Stimulated activated CD8-positive, alpha-beta memory T cell treated with anti-CD3 and anti-CD28 coated beads, Interleukin-12 subunit alpha, Interleukin-12 subunit beta, amount 100 ng/mL, for 1 hour (primary cell): ENCODE measurements around the gene FEZF1.
"Not testable (repeated sequence)": the region's sequence is repeated elsewhere in the genome, so short reads cannot be mapped to it uniquely, and the experiment has no call there.

Experiments used
- DNase-seq: peaks from one replicate; pipeline ENCODE4 v3.0.0-alpha.2; 2020; ENCODE audit warnings: low read depth

FEZF1 gene

DNA sequence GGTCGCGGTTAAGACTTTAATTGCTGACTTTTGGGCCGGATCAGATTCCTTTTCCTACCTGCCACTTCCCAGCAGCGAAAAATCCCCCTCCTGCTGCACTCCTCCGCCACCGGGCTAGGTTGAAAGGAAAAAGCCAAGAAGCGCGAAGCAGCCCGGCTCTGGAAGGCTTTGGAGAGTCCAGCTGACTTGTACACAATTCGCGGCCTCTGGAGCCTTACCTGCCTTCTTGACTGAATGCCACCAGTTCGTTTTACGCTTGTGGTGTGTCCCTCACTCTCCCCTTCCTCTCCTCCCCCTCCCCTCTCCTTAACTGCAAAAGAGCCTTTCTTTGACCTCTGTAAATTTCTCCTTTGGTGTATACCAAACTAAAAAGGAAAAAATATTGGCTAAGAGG lies 2.7 kb upstream of the FEZF1 start:
- no peak for DNase-seq

DNA sequence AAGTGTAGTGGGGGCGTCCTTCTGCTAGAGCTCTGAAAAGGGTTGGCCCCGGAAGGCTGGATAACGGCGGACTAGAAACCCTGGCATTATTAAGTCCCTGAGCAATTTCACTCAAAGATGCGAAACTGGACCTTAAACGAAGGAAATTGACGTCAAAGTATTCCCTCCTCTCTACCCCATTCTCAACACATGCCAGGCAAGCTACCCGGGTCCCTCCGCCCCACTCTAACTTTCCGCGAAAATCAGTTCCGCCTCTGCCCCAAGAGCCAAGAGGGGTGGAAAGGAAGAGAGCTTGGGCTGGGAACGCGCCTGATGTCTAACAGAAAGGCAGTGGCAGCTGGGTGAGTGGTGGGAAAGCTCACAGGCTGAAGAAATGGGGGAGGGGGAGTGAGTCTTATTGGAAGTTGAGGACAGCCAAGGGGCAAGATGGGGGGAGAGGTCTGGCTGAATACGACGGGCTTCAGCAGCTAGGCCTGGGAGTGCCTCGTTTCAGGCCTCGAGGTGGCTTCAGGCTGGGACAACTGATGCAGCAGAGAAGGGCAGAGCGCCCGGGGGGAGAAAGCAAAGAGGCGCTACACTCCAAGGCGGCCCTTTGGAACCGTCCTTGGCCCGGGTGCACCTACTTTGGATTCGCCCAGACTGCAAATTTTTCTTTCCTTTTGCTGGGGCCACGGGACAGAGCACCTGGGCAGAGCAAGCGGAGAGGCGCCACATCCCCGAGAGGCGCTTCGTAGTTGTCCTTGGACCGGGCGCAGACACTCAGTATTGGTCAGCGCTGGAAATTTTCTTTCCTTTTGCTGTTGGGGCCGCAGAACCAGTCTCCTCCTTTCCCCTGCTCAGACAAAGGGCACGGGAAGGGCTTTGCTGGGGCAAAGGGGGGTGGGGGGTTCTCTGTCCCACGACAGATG lies 2.0 kb upstream of the FEZF1 start:
- no peak for DNase-seq

DNA sequence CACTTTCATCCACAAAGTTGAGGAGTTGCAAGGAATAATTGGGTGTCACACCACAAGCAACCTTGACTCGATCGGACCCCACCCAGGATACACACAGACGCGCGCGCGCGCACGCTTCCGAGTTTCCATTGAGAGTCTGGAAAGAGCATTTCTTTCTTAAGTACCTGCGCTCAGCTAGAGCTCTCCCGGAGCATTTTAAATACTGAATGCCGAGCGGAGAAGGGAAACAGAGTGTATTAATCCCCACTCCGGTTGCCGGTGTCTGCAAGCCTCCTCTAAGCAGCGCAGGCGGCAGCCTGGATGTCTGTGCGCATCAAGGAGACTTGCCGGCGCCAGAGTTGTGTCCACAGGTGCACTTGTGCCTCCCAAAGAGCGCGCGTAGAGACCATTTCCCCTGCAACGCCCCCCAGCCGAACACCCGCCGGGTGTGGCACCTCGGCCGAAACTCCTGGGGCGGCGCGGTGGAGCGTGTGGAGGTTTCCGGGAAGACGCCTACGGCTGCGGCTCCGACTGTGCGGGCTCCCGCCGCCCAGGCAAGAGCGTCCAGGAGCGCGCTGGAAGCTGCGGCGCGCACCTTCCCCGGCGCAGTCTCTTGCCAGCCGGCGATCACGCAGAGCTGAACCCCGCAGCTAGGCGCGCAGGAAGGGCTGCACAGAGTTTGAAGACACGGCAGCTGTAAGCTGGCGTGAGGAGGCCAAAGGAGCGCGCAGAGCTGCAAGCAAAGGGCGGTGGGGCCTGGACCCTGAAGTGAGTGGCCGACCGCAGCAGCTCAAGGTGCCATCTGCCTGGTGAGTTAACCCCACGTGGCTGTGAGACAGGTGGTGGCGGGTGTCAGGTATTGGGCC lies 1.1 kb upstream of the FEZF1 start:
- DNase-seq: no peak

DNA sequence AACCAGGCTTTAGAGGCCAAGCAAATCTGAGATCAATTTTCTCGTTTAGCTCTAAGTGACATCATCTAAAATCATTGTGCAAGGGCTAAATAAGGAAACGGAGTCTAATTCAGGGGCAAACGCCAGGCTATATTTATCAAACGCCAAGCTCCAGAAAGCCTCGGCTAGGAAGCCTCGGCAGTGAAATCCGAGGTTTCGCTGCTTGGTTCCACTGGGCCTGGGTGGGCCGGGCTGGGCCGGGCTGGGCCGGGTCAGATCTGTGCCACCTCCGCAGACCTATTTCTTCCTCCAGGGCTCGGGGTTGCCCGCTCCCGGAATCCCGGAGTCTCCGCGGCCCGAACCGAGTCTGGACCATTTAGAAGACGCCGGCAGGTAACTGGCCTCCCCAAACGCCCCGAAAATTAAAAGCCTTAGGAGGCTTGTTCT lies 459 bp upstream of the FEZF1 start:
- DNase-seq: no peak

DNA sequence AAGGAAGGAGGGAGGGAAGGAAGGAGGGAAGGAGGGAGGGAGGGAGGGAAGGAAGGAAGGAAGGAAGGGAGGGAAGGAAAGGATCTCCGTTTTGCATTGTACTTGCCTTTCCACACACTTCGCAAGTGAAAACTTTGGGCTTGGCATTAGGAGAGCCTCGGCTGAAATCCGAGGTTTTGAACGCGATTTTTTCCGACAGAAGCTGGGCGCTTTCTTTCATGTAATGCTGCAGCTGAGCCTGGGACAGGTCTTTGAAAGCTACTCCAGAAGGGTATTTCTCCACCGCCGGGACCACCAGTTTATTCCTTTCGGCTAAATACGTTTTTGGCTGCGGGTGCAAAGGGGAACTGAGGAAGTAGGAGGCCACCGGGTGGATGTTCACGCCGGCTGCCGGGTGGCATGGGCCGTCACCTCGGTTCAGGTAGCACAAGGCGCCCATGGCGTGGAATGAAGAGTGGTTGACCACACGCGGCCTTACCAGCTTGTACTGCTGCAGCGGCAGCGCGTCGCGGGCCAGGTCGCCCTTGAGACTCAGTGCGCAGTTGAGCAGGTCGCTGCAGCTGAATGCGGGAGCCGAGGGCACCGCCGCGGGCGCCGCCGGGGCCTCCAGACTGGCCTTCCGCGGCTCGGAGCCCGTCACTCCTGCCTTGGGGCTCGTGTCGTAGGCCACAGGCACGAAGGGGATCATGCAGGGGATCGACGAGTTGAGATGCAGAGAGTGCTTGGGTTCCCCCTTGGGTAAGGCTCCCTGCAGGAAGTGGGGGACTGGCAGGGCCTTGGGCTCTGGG lies 825 bp downstream of the FEZF1 start:
- no peak for DNase-seq

DNA sequence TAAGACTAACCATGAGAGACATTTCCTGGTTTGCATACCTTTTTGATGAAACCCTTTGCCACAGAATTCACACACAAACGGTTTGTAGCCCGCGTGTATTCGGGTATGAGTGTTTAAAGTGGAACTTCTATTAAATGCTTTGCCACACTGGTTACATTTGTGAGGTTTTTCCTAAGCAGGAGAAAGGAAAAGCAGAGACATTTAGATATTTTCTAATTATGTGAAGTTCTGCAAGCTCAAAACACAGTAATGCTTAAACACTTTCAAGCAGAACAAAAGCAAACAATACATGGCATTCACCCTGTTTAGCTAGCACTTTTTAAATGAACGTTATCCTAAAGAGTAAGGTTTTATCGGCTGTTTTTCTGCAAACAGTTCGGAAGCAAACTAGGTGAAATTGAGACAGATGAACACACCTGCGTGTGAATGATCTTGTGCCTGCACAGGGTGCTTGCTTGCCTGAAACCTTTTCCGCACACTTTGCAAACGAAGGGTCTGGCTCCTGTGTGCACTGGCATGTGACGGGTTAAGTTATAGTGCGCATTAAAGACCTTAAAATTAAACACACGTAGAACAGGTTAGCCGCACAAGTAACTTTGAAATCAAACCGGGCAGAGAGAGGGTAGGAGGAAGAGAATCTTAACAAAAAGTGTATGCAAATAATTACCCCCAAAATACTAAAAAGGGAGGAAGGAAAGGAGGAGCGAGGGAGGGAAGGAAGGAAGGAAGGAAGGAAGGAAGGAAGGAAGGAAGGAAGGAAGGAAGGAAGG lies 1.6 kb downstream of the FEZF1 start:
- no peak for DNase-seq

DNA sequence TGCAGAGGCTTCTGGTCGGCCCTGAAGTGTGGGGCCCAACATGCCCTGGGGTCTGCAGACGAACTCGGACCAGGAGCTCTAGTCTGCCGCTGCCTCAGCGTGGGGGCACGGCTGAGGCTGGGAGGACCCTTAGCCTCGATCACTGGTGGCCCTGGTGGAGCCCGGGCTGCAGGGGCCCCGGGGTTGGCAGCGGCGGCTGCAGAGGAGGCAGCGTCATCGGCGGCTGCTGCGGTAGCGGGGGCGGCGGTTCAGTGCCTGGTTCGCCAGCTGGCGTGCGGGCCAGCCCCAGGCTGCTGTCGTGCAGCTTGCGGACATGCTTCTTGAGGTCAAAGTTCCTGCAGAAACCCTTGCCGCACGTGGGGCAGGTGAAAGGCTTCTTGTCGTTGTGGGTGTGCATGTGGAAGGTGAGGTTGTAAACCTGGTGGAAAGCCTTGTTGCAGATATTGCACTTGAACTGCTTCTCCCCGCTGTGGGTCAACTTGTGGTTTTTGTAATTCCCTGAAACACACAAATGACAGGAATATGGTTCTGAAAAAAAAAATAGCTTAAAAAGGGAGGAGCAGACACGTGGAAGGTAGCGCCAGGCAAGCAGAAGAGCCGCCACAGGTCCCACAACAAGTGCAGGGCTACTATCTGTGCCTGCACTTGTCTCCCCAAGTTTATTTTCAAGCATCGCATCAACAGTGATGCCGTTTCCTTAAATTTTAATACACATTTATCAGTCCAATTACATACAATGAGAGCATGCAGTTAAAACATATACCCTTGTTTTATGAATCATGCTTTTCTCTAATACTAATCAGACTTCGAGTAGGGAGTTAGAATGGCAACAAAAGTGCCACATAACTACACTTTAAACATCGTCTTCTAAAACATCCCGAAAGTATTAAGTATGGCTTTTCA lies 2.4 kb downstream of the FEZF1 start:
- DNase-seq: no peak

DNA sequence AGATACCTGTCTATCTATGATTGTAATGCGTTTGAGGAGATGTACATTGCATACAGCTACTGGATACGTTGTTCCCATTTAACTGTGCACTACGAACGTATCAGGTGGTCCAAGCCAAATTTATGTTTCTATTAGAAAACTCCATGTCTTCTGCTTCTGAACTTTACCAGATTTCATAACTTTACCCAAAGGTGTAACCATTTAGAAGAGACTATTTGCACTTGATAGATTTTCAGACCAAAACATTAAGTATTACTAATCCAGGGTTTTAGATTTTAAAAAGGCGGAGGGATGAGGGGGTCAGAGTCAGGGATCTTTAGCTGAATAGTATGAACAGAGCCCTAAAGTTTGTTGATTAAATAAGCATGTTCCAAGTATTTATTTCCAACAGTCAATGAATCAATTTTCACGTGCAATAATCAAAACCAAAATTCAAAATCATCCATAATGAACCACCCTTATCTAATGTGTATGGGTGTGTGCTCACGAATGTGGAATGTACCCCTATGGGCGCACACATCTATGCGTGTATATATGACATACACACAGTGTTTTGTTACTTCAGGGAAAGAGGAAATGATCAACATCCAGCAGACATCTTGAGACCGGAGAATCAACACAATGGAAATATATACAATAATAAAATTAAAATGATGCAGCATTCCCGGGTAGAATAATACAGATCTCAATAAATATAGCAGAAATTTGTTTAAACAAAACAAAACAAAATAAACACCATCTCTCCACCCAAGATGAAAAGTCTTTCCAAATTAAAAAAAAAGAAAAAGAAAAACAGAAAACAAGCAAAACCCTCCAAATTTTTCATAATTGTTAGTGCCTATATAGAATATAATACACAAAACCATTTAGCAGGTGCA lies 3.4 kb downstream of the FEZF1 start:
- no peak for DNase-seq

DNA sequence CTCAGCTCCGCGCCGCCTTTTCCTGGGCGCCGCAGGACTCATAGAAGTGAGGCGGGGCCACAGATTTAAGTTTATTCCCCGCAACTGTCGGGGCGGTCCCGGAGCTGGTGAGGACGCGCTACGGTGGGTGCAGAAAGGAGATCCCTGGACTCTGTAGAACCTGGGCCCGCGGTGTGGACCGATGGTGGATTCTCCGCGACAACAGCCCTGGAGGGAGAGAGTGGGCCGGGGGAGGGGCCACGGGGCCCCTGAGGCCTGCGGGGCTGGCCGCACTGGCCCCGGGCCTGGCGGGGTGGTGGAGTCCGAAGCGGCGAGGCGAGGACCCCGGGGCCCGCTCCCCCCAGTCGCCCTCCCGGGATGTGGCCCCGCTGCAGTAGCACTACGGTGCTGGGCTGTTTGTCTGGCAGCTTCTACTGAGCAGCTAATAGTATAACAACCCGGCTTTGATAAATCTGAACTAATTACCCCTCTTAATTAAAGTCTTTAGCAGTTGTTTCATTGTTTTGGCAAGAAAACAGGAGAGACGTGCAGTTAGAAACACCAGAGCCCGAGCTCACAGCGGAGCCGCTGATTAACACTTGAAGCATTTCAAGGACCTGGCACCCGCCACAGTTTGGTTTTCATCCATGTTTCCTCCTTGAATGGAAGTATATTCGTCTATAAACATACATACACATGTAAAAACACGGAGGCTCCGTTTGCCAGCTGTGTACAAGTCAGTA lies 4.2 kb downstream of the FEZF1 start:
- no peak for DNase-seq

DNA sequence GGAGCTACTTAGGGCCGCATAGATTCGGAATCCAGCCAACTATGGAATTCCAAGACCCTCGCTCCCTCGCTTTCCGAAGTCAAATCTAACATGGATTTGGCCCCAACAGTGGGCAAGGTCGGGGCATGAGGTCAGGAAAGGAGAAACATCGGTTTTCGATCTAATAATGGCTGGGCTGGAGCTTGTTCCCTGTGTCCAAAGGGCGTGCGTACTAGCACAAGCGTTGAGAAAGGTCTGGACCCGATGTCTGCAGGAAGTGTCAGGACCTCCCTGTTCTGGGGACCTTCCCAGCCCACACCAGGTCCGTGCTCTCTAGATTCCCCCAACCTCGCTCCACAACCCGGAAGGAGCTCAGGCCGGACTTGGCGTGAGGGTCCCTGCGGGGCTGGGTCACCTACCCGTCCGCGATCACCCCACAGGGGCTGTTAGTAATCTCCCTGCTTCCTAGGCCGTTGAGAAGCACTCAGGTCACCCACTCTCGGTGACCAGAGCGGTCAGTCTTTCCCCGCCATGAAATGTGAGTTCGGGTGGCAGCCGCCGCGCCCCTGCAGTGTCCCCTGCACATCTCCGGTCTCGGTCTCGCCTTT lies 4.8 kb downstream of the FEZF1 start:
- DNase-seq: no peak

DNA sequence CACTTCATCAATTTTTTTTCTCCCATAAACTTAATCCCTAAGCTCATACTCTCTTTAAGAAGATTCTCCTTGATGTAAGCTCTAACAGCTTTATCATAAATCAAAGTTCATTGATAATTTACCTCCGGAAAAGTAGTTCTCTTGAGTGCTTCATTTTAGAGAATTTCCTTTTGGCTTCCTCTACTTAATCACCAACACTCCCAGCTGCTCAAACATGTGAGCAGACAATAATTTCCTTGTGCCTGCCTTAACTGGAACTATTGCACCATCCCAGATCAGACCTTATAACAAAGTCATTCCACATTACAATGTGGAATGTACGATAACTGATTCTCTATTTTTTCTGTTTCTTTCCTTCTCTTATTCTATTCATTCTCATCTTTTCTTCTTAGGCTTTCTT lies 5.9 kb downstream of the FEZF1 start:
- no peak for DNase-seq

DNA sequence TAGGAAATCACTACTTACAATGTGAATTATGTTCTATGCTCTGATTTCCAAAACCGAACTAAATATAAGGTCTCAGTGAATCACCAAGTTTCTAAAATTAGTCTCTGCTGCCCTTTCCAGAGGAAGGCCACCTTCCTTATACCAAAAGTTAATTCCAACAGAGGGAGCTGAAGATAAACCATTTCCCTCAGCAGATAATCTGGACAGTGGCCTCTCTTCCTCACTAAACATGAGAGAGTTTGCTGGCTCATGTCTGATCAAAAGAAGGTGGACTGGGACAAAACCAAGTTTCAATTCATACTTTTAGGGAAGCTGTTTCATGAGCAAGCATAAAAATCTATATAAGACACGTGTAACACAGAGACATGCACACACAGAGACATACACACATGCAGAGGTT lies 6.4 kb downstream of the FEZF1 start:
- no peak for DNase-seq

DNA sequence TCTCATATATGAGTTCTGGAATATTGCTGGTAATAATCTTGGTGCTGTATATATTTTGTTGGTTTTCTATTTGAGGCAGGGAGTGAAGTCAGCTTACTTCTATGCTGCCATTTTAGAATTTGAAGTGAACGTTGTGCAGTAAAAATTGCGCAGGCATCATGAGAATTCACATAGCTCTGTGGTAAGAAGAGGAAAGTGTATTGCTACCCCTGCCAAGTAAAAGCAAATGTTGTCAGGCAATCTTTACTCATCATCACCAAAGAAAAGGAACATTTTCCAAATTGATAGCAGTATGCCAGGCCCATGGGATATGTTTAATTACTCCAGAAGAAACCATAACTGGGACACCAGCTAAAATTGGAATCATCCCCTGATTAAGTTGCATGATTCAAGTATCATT lies 13.4 kb downstream of the FEZF1 start:
- DNase-seq: no peak

DNA sequence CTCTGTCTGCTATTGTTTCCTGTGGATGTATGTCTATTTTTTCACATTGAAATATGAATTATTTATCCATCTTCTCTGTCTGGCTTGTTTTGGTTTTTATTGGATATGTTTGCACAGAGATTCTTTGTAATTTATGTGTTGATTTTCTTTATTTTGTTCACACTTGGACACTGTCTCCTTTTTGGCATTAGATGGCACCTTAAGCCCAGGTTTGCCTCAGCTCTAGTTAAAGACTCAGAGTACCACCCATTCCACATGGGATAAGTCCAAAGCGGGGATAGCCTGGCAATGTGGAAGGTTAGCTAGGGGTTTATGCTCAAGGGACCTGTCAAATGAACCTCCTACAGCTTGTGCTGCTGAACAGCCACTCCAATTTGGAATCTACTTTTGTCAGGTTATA lies 14.1 kb downstream of the FEZF1 start:
- DNase-seq: no peak

DNA sequence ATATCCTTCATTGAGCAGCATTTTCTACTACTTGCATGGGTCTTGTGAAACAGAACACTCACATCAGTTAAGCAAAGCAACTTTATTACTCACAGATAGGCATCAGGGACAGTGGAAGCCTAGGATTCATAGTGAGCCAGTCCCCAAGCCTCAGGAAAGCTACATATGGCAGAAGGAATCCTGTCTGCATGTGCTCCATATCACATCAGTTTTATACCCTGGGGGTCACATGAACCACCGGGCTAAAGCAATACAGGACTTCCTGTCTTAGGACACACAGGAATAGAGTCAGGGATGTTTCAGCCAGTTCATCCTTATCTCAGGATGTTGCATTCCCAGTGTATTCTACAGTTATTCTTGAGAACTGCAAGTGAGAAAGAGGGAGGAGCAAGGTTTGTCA lies 15.1 kb downstream of the FEZF1 start:
- no peak for DNase-seq

DNA sequence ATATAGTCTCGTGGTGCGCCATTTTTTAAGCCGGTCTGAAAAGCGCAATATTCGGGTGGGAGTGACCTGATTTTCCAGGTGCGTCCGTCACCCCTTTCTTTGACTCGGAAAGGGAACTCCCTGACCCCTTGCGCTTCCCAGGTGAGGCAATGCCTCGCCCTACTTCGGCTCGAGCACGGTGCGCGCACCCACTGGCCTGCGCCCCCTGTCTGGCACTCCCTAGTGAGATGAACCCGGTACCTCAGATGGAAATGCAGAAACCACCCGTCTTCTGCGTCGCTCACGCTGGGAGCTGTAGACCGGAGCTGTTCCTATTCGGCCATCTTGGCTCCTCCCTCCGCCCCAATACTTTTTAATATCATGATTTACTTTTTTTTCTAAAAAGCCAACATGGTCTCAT lies 19.9 kb downstream of the FEZF1 start:
- DNase-seq: not testable (repeated sequence)

DNA sequence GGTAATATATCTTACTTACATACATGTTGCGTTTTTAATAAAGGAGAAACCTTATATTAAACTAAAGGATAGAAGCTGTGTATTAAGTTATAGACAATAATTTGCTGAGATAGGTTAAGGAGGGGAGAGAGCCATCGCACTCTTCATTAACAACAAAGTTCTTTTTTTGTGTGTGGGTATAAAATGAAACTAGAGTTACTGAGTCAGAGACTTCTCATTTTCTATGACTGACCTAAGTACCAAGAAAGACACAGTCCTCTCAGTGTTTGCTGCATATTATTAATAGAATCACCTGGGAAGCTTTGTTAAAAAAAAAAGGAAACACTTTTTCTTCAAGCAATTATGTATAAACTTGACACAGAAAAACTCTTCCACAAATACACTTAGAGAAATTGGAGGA lies 31.4 kb downstream of the FEZF1 start:
- no peak for DNase-seq

DNA sequence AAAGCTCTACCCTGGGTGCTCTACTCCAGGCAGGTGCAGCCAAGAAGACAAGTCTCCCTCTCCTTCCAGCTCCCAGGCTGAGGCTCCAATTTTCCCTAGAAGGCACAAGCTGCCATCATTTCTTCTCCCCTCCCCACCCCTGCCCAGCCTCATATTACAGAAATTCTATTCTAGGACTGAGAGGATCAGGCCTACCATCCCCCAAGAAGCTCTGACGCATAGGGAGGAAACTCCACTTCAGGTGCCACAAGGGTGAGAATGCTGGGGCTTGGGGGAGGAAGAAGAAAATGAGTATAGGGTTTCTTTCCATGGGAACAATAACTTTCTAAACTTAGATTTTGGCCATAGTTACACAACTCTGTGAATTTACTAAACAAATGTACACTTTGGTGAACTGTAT lies 35.3 kb downstream of the FEZF1 start:
- DNase-seq: no peak

DNA sequence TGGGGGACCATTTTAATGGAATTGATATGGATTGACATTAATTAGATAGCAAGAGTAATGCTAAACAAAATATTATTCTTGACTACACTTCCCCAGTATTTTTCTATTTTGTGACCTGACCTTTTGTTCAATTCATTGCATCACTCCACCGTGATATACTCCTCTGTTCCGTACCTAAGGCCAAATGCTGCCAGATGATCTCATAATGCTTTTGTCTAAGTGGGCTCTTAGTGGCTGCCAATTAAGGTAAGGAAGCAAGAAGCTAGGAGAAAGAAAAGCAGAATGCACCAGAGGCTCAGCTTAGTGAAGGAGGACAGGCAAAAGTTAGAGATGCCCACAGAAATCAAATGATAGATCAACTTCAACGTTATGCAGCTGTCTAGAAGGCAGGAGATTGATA lies 36.4 kb downstream of the FEZF1 start:
- no peak for DNase-seq
